B cell (primary cell): ENCODE measurements around the gene OR6C4. TPM values are rescaled to one million over a fixed set of nuclear protein-coding genes. Genes with fewer than 3 reads are reported as not detected.

Experiments
- ATAC-seq: fragments of 200-7000 bp; cut with Tn5 transposase; one replicate; pipeline ENCODE4 v1.10.0; 2021; ENCODE audit warnings: low read depth, mild to moderate bottlenecking, moderate number of reproducible peaks, moderate library complexity
- CTCF ChIA-PET: fragments of 350-600 bp; sonication (Branson Sonifier 250); formaldehyde crosslinking; loops from one replicate; lab custom pipeline; 2021; ENCODE audit warnings: antibody characterized with exemption, inconsistent platforms; lab: Charles Lee
- POLR2A ChIA-PET: fragments of 350-600 bp; sonication (Branson Sonifier 250); formaldehyde crosslinking; loops from one replicate; lab custom pipeline; 2021; ENCODE audit warnings: antibody characterized with exemption; lab: Charles Lee
- DNase-seq: peaks from one replicate; pipeline ENCODE4 v3.0.0; 2013
- H2AFZ ChIP-seq: 2 replicates; pipeline ENCODE4 v1.6.1; 2012; ENCODE audit warnings: mild to moderate bottlenecking, low read depth, low read length; ENCODE audit not compliant: insufficient read depth, poor library complexity, severe bottlenecking
- H3K27ac ChIP-seq, 2 donors: 1 replicate in 1 of 2; 2 replicates in 1 of 2; pipeline ENCODE4 v1.5.1; 2012 to 2013; ENCODE audit warnings: low read length in 2 of 2, mild to moderate bottlenecking in 2 of 2, moderate library complexity in 1 of 2
- H3K27me3 ChIP-seq, 4 experiments: fragments of 200-600 bp in 1 of 4; sonication (generic) in 1 of 4; replicated peaks in 1 of 4; 1 replicate in 2 of 4; 2 replicates in 2 of 4; pipeline versions ENCODE4 v1.6.1 to v1.7.0; 2013 to 2016; ENCODE audit warnings: low read length in 3 of 4, mild to moderate bottlenecking in 2 of 4, mixed read lengths in 1 of 4, moderate library complexity in 1 of 4; ENCODE audit not compliant: insufficient read depth in 4 of 4, control insufficient read depth in 3 of 4; ENCODE audit errors: control extremely low read depth in 1 of 4
- H3K36me3 ChIP-seq, 2 experiments: replicated peaks in 1 of 2; 1 replicate in 1 of 2; 2 replicates in 1 of 2; pipeline versions ENCODE4 v1.6.1 to v1.7.1; 2013; ENCODE audit warnings: low read length in 1 of 2; ENCODE audit not compliant: insufficient read depth in 2 of 2, control insufficient read depth in 1 of 2; ENCODE audit errors: control extremely low read depth in 1 of 2, extremely low read depth in 1 of 2
- H3K4me1 ChIP-seq, 2 donors: fragments of 200-600 bp in 1 of 2; sonication (generic) in 1 of 2; 1 replicate in 1 of 2; 2 replicates in 1 of 2; pipeline versions ENCODE4 v1.5.1 to v1.6.1; 2013 to 2017; ENCODE audit warnings: low read length in 2 of 2; ENCODE audit not compliant: control insufficient read depth in 2 of 2, insufficient read depth in 2 of 2
- H3K4me2 ChIP-seq: replicated peaks from 2 replicates; pipeline ENCODE3; 2012; ENCODE audit warnings: mild to moderate bottlenecking, low read depth, low read length; ENCODE audit not compliant: poor library complexity, severe bottlenecking
- H3K4me3 ChIP-seq, 5 experiments: fragments of 200-600 bp in 1 of 5; sonication (generic) in 1 of 5; 1 replicate in 3 of 5; 2 replicates in 2 of 5; pipeline versions ENCODE4 v1.5.1 to v1.7.0; 2011 to 2016; ENCODE audit warnings: low read length in 4 of 5, mild to moderate bottlenecking in 4 of 5, low read depth in 2 of 5, control low read depth in 1 of 5, moderate library complexity in 1 of 5; ENCODE audit not compliant: insufficient read depth in 1 of 5; ENCODE audit errors: control extremely low read depth in 1 of 5, extremely low read depth in 1 of 5
- H3K79me2 ChIP-seq: fragments of 200-600 bp; sonication (generic); one replicate; pipeline ENCODE4 v1.6.0; 2016; ENCODE audit warnings: low read length; ENCODE audit not compliant: control insufficient read depth, insufficient read depth
- H3K9ac ChIP-seq: fragments of 200-600 bp; sonication (generic); 2 replicates; pipeline ENCODE4 v1.6.1; 2017; ENCODE audit warnings: mild to moderate bottlenecking, low read length, moderate library complexity
- H3K9me3 ChIP-seq, 3 donors: one replicate each; pipeline versions ENCODE4 v1.6.1 to v1.7.1; 2013; ENCODE audit warnings: low read length in 2 of 3; ENCODE audit not compliant: control insufficient read depth in 2 of 3, insufficient read depth in 1 of 3; ENCODE audit errors: control extremely low read depth in 1 of 3
- H4K20me1 ChIP-seq: 2 replicates; pipeline ENCODE4 v1.6.0; 2012; ENCODE audit warnings: mild to moderate bottlenecking, low read length; ENCODE audit not compliant: insufficient read depth, control insufficient read depth, poor library complexity, severe bottlenecking
- H3K27ac Mint-ChIP-seq: one replicate; pipeline ENCODE4 v1.8.0; 2021; ENCODE audit warnings: mixed read lengths
- H3K27me3 Mint-ChIP-seq: one replicate; pipeline ENCODE4 v1.8.0; 2021; ENCODE audit warnings: mixed read lengths
- H3K4me1 Mint-ChIP-seq: one replicate; pipeline ENCODE4 v1.8.0; 2021; ENCODE audit warnings: mixed read lengths
- H3K4me3 Mint-ChIP-seq: one replicate; pipeline ENCODE4 v1.8.0; 2021; ENCODE audit warnings: mixed read lengths
- H3K9me3 Mint-ChIP-seq: one replicate; pipeline ENCODE4 v1.8.0; 2022; ENCODE audit warnings: mixed read lengths; ENCODE audit not compliant: insufficient read depth
- EZH2 ChIP-seq: IDR thresholded peaks from 2 replicates; pipeline ENCODE4 v1.6.1; 2012; ENCODE audit warnings: borderline replicate concordance, low read depth, mild to moderate bottlenecking, moderate library complexity, low read length; ENCODE audit not compliant: insufficient read depth, poor library complexity, severe bottlenecking
- WGBS: methylation state at CpG from one replicate; pipeline ENCODE4 v1.1.5; 2013; ENCODE audit warnings: missing lambda C conversion rate; ENCODE audit not compliant: insufficient coverage; 5-methylcytosine and 5-hydroxymethylcytosine counted together
- intact Hi-C: fragments of 100-400 bp; cut with micrococcal nuclease; formaldehyde crosslinking; loops from one replicate; pipeline ENCODE4 v1.10.0; 2022
- polyA plus RNA-seq: library from polyadenylated mRNA; depleted of rRNA; stranded (reverse); fragments of >200 nt; gene quantifications from 2 replicates; pipeline ENCODE4 v1.2.3, GENCODE V29; 2012
- total RNA-seq, 2 donors: library from RNA; stranded (reverse); fragments of 120-200 nt in 1 of 2; gene quantifications; 1 replicate in 1 of 2; 2 replicates in 1 of 2; pipeline versions ENCODE4 v1.2.3 to v1.2.4, GENCODE V29; 2013 to 2022
- TF ChIP-seq, protein P1 (sequence below): fragments of 200-600 bp; IDR thresholded peaks from one replicate; pipeline ENCODE4 v1.8.0; 2022; ENCODE audit warnings: antibody characterized with exemption, mild to moderate bottlenecking

Gene OR6C4
- total and polyA plus RNA-seq, 2 donors (not counting 1 experiment from before 2014, with no cell fraction given), result not detected

DNA sequence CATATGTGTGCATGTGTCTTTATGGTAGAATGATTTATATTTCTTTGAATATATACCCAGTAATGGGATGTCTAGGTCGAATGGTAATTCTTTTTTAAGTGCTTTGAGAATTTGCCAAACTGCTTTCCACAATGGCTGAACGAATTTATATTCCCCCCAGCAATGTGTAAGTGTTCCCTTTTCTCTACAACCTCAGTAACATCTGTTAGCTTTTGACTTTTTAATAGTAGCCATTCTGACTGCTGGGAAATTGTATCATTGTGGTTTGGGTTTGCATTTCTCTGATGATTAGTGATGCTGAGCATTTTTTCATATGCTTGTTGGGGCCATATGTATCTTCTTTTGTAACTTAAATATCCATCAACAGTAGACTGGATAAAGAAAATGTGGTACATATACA is 47.8 kb upstream of the OR6C4 start:
- no peak overlapping the region for H3K4me3 Mint-ChIP-seq
- Histone ChIP-seq H3K27ac (no peak overlapping the region), H2AFZ (no peak overlapping the region), H3K27me3 (no peaks in the 10 kb centered on the region), H4K20me1 (no peaks in the 10 kb centered on the region), H3K9ac (no peak overlapping the region), H3K4me1 (peaks cover 0 to 6% of the 10 kb centered on the region in 2 donors), H3K79me2 (no peaks in the 10 kb centered on the region), H3K4me2 (no peak overlapping the region), H3K9me3 (no peaks in the 10 kb centered on the region), H3K36me3 (no peaks in the 10 kb centered on the region), H3K4me3 (no peak overlapping the region)
- H3K4me1 Mint-ChIP-seq, result peaks cover 9% of the 10 kb centered on the region
- no peak overlapping the region for H3K27ac Mint-ChIP-seq
- H3K9me3 Mint-ChIP-seq, result peaks cover 2% of the 10 kb centered on the region
- no peak for DNase-seq
- WGBS, result no CpG with 5 or more reads among the region's 2 CpGs
- no peaks in the 10 kb centered on the region for H3K27me3 Mint-ChIP-seq
- ChIA-PET POLR2A (no interaction called here), CTCF (no interaction called here)
- no peak for ATAC-seq
- no peak for TF ChIP-seq EZH2
- TF ChIP-seq, protein P1, sequence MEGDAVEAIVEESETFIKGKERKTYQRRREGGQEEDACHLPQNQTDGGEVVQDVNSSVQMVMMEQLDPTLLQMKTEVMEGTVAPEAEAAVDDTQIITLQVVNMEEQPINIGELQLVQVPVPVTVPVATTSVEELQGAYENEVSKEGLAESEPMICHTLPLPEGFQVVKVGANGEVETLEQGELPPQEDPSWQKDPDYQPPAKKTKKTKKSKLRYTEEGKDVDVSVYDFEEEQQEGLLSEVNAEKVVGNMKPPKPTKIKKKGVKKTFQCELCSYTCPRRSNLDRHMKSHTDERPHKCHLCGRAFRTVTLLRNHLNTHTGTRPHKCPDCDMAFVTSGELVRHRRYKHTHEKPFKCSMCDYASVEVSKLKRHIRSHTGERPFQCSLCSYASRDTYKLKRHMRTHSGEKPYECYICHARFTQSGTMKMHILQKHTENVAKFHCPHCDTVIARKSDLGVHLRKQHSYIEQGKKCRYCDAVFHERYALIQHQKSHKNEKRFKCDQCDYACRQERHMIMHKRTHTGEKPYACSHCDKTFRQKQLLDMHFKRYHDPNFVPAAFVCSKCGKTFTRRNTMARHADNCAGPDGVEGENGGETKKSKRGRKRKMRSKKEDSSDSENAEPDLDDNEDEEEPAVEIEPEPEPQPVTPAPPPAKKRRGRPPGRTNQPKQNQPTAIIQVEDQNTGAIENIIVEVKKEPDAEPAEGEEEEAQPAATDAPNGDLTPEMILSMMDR, result no peak
- intact Hi-C loops, result no loop called here

DNA sequence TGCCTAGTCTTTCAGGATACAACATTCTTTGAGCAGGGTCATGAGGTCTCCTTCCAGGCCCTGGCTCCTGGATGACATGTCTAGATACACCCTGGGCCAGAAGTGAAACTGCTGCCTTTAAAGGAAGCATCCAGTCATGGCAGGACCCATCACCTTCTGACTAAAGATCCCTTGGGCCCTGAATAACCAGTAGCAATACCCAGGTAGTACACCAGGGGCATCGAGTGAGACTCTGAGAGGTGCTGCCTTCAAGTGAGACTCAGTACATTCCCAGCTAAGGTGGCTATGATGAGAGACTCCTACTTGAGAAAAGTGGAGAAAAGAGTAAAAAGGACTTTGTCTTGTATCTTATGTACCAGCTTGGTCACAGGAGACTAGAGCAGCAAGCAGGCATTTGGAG is 33.7 kb upstream of the OR6C4 start:
- ATAC-seq, result no peak
- H3K79me2 ChIP-seq, result no peaks in the 10 kb centered on the region
- peaks cover 0 to 6% (median 0%) of the 10 kb centered on the region in 4 experiments for H3K27me3 ChIP-seq
- H3K4me2 ChIP-seq, result no peak overlapping the region
- no peaks in the 10 kb centered on the region for H3K4me1 Mint-ChIP-seq
- H3K9me3 ChIP-seq, result peaks cover 0 to 2% (median 0%) of the 10 kb centered on the region in 3 donors
- H3K4me1 ChIP-seq, result no peaks in the 10 kb centered on the region
- H3K27me3 Mint-ChIP-seq, result peaks cover 23% of the 10 kb centered on the region
- CTCF ChIA-PET, result interaction anchor here (0.6 kb wide), 1 partner anchor 786 kb away, joined by 4 read pairs; no protein-coding TSS in a partner anchor
- H2AFZ ChIP-seq, result no peak overlapping the region
- no CpG with 5 or more reads among the region's 1 CpG for WGBS
- H3K9ac ChIP-seq, result no peak overlapping the region
- no peaks in the 10 kb centered on the region for H4K20me1 ChIP-seq
- POLR2A ChIA-PET, result no interaction called here
- H3K9me3 Mint-ChIP-seq, result no peaks in the 10 kb centered on the region
- intact Hi-C loops, result no loop called here
- no peak overlapping the region for H3K4me3 ChIP-seq
- TF ChIP-seq, protein P1, result no peak
- TF ChIP-seq EZH2, result no peak
- DNase-seq, result no peak
- H3K27ac Mint-ChIP-seq, result no peak overlapping the region
- no peak overlapping the region for H3K4me3 Mint-ChIP-seq
- no peaks in the 10 kb centered on the region for H3K36me3 ChIP-seq
- no peak overlapping the region for H3K27ac ChIP-seq
